Progenitor cell of endocrine pancreas (in vitro differentiated cells): Measurements from ENCODE around the gene PCCA. TPM values are rescaled to one million over a fixed set of nuclear protein-coding genes. Genes with fewer than 3 reads are reported as not detected.

Source experiments
- DNase-seq: peaks from one replicate; pipeline ENCODE4 v3.0.0; 2021; ENCODE audit warnings: low spot score; ENCODE audit not compliant: unreplicated experiment
- H3K27ac Mint-ChIP-seq: 2 replicates; pipeline ENCODE4 v1.8.0; 2021; ENCODE audit warnings: mild to moderate bottlenecking, moderate library complexity, mixed read lengths
- H3K27me3 Mint-ChIP-seq: 2 replicates; pipeline ENCODE4 v1.8.0; 2021; ENCODE audit warnings: mixed read lengths
- H3K36me3 Mint-ChIP-seq: 2 replicates; pipeline ENCODE4 v1.8.0; 2022; ENCODE audit warnings: mixed read lengths; ENCODE audit not compliant: insufficient read depth
- H3K4me1 Mint-ChIP-seq: 2 replicates; pipeline ENCODE4 v1.8.0; 2021; ENCODE audit warnings: low read depth, mixed read lengths
- H3K4me3 Mint-ChIP-seq: 2 replicates; pipeline ENCODE4 v1.8.0; 2021; ENCODE audit warnings: low read depth, mild to moderate bottlenecking, moderate library complexity, mixed read lengths
- H3K9me3 Mint-ChIP-seq: 2 replicates; pipeline ENCODE4 v1.8.0; 2021; ENCODE audit warnings: low read depth, mixed read lengths
- CTCF ChIP-seq: fragments of 200-600 bp; sonication (generic); IDR thresholded peaks from one replicate; pipeline ENCODE4 v1.5.0; 2021; ENCODE audit warnings: antibody characterized with exemption, mild to moderate bottlenecking; ENCODE audit not compliant: unreplicated experiment
- total RNA-seq: library from RNA; stranded (reverse); gene quantifications from 2 replicates; pipeline ENCODE4 v1.2.1, GENCODE V29; 2021

The PCCA gene
- total RNA-seq, 1 donor from 2014 or later = 48.1 TPM

- Mint-ChIP-seq H3K9me3 (peaks cover 7% of the 10 kb centered on the region), H3K4me1 (peaks cover 12% of the 10 kb centered on the region), H3K27me3 (no peaks in the 10 kb centered on the region), H3K36me3 (peaks cover 6% of the 10 kb centered on the region), H3K27ac (no peak overlapping the region), H3K4me3 (no peak overlapping the region)
- no peak for DNase-seq
- no peak for TF ChIP-seq CTCF
Measured at GRCh38 chr13:100184095-100184494, 95.2 kb downstream of the PCCA start.

GRCh38 chr13:100195568-100195967 is 106.7 kb downstream of the PCCA start:
- no peak for TF ChIP-seq CTCF
- Mint-ChIP-seq H3K27me3 (no peaks in the 10 kb centered on the region), H3K4me3 (no peak overlapping the region), H3K27ac (no peak overlapping the region), H3K36me3 (peaks cover 2% of the 10 kb centered on the region), H3K4me1 (peaks cover 16% of the 10 kb centered on the region), H3K9me3 (no peaks in the 10 kb centered on the region)
- DNase-seq = no peak

- no peak for TF ChIP-seq CTCF
- Mint-ChIP-seq H3K36me3 (peaks cover 2% of the 10 kb centered on the region), H3K27me3 (no peaks in the 10 kb centered on the region), H3K9me3 (no peaks in the 10 kb centered on the region), H3K4me3 (no peak overlapping the region), H3K27ac (no peak overlapping the region), H3K4me1 (peaks cover 16% of the 10 kb centered on the region)
- no peak for DNase-seq
Measured at GRCh38 chr13:100196375-100196774, 107.5 kb downstream of the PCCA start.

GRCh38 chr13:100197116-100197515 is 108.2 kb downstream of the PCCA start:
- H3K27ac Mint-ChIP-seq = no peak overlapping the region
- H3K27me3 Mint-ChIP-seq = no peaks in the 10 kb centered on the region
- DNase-seq = no peak
- no peaks in the 10 kb centered on the region for H3K9me3 Mint-ChIP-seq
- H3K36me3 Mint-ChIP-seq = peaks cover 2% of the 10 kb centered on the region
- no peak for TF ChIP-seq CTCF
- H3K4me1 Mint-ChIP-seq = peaks cover 16% of the 10 kb centered on the region
- no peak overlapping the region for H3K4me3 Mint-ChIP-seq

- Mint-ChIP-seq H3K4me1 (peaks cover 14% of the 10 kb centered on the region), H3K27ac (no peak overlapping the region), H3K36me3 (peaks cover 4% of the 10 kb centered on the region), H3K27me3 (no peaks in the 10 kb centered on the region), H3K9me3 (no peaks in the 10 kb centered on the region), H3K4me3 (no peak overlapping the region)
- no peak for TF ChIP-seq CTCF
- no peak for DNase-seq
Measured at GRCh38 chr13:100197591-100198365, 108.9 kb downstream of the PCCA start.
